OCI-LY7 (cell line): Measurements from ENCODE around the gene SPARC.

Experiments
- EZH2phosphoT487 ChIP-seq: fragments of 200-600 bp; sonication (generic); IDR thresholded peaks from 2 replicates; pipeline ENCODE4 v1.6.1; 2018; ENCODE audit warnings: low read depth, borderline replicate concordance, mild to moderate bottlenecking, mixed run types, antibody characterized with exemption, low read length, moderate library complexity, mixed read lengths
- TF ChIP-seq, protein P1 (sequence below): fragments of 200-600 bp; sonication (generic); conservative IDR thresholded peaks from 2 replicates; pipeline ENCODE4 v1.5.1; 2014; ENCODE audit warnings: mild to moderate bottlenecking, antibody characterized with exemption, low read length, moderate library complexity, mixed read lengths

DNA sequence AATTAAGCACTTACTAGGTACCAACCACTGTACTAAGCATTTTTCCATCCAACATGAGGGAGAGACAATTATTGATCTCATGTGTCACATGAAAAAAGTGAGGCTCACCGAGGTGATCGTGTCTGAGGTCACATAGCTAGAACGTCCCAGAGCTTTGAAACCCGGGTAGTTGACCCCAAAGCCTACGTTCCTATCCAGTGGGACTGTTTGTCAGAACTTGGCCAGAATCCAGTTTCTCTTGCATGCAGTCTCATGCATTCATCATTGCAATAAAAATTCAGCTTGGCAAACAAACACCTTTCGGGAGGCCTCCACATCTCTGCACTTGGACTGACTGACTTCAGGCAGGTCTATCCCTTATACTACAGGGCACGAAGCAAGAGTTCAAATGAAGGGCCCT, 72.2 kb downstream of the SPARC start:
- TF ChIP-seq, protein P1, sequence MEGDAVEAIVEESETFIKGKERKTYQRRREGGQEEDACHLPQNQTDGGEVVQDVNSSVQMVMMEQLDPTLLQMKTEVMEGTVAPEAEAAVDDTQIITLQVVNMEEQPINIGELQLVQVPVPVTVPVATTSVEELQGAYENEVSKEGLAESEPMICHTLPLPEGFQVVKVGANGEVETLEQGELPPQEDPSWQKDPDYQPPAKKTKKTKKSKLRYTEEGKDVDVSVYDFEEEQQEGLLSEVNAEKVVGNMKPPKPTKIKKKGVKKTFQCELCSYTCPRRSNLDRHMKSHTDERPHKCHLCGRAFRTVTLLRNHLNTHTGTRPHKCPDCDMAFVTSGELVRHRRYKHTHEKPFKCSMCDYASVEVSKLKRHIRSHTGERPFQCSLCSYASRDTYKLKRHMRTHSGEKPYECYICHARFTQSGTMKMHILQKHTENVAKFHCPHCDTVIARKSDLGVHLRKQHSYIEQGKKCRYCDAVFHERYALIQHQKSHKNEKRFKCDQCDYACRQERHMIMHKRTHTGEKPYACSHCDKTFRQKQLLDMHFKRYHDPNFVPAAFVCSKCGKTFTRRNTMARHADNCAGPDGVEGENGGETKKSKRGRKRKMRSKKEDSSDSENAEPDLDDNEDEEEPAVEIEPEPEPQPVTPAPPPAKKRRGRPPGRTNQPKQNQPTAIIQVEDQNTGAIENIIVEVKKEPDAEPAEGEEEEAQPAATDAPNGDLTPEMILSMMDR = no peak
- TF ChIP-seq EZH2phosphoT487 = no peak
